HEK293T (cell line): ENCODE results near the gene CBLL1.

Experiments
- ARNT ChIP-seq: fragments of 450-650 bp; IDR thresholded peaks from 2 replicates; pipeline ENCODE4 v1.6.1; 2017; ENCODE audit warnings: mild to moderate bottlenecking
- BHLHE40 ChIP-seq: fragments of 450-650 bp; IDR thresholded peaks from 2 replicates; pipeline ENCODE4 v1.6.1; 2016; ENCODE audit warnings: mild to moderate bottlenecking, moderate library complexity, borderline replicate concordance
- ELF4 ChIP-seq: fragments of 450-650 bp; IDR thresholded peaks from 2 replicates; pipeline ENCODE4 v1.6.1; 2017; ENCODE audit warnings: antibody characterized with exemption
- FOXA1 ChIP-seq: fragments of 450-650 bp; IDR thresholded peaks from 2 replicates; pipeline ENCODE4 v1.6.1; 2016; ENCODE audit warnings: mild to moderate bottlenecking
- FOXM1 ChIP-seq: fragments of 450-650 bp; IDR thresholded peaks from 2 replicates; pipeline ENCODE4 v1.6.1; 2017; ENCODE audit warnings: mild to moderate bottlenecking, borderline replicate concordance
- HDGF ChIP-seq: fragments of 450-650 bp; IDR thresholded peaks from 2 replicates; pipeline ENCODE4 v1.6.1; 2017; ENCODE audit warnings: antibody characterized with exemption, borderline replicate concordance
- L3MBTL2 ChIP-seq: fragments of 450-650 bp; conservative IDR thresholded peaks from 2 replicates; pipeline ENCODE4 v1.6.1; 2016; ENCODE audit warnings: mild to moderate bottlenecking
- LEF1 ChIP-seq: fragments of 450-650 bp; IDR thresholded peaks from 2 replicates; pipeline ENCODE4 v1.6.1; 2017; ENCODE audit warnings: mild to moderate bottlenecking, borderline replicate concordance
- PKNOX1 ChIP-seq: fragments of 450-650 bp; IDR thresholded peaks from 2 replicates; pipeline ENCODE4 v1.6.1; 2016
- SP1 ChIP-seq: fragments of 450-650 bp; IDR thresholded peaks from 2 replicates; pipeline ENCODE4 v1.6.1; 2017
- SUZ12 ChIP-seq: fragments of 450-650 bp; IDR thresholded peaks from 2 replicates; pipeline ENCODE4 v1.6.1; 2016; ENCODE audit warnings: mild to moderate bottlenecking
- TARDBP ChIP-seq: fragments of 450-650 bp; IDR thresholded peaks from 2 replicates; pipeline ENCODE4 v1.6.1; 2016

DNA sequence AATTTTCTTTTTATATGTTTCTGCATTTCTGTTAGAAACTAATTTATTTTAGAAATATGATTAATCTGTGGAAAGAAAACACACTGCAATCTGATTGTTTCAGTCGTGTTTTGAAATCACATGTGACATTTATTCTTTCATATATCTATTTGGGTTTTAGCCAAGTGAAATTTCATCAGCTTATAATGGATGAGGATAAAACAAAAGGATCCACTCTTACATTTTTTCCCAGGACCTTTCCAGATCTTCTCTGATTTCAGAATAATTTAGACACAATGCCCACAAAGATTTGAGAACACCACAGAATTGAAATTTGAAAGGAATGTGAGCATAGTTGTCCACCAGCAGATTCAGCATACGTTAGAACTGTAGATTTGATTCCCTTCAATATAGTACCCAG is 29.1 kb downstream of the CBLL1 start:
- no peak for TF ChIP-seq FOXA1
- no peak for TF ChIP-seq BHLHE40
- no peak for TF ChIP-seq ARNT
- no peak for TF ChIP-seq SP1
- TF ChIP-seq PKNOX1, result no peak
- no peak for TF ChIP-seq TARDBP
- no peak for TF ChIP-seq HDGF
- TF ChIP-seq SUZ12, result no peak
- no peak for TF ChIP-seq L3MBTL2
- TF ChIP-seq FOXM1, result no peak
- TF ChIP-seq ELF4, result no peak
- TF ChIP-seq LEF1, result no peak
